Ovary (tissue), 9 donors: ENCODE data around the gene BBS9. TPM values are rescaled to one million over a fixed set of nuclear protein-coding genes. Genes with fewer than 3 reads are reported as not detected.

Experiments
- DNase-seq, 5 donors: peaks; one replicate each; pipeline ENCODE4 v3.0.0-alpha.2; 2019 to 2020
- H3K27ac ChIP-seq, 2 donors: fragments of 200-600 bp; one replicate each; pipeline versions ENCODE4 v1.5.1 to v1.8.0; 2019 to 2022
- H3K27me3 ChIP-seq: fragments of 200-600 bp; one replicate; pipeline ENCODE4 v1.8.0; 2022
- H3K36me3 ChIP-seq: fragments of 200-600 bp; sonication (generic); one replicate; pipeline ENCODE4 v1.5.1; 2019
- H3K4me1 ChIP-seq: one replicate; pipeline ENCODE4 v1.8.1; 2013; ENCODE audit warnings: mild to moderate bottlenecking, moderate library complexity; ENCODE audit not compliant: insufficient read depth
- H3K4me3 ChIP-seq: fragments of 200-600 bp; sonication (generic); one replicate; pipeline ENCODE4 v1.5.1; 2017
- H3K9me3 ChIP-seq, 2 donors: fragments of 200-600 bp in 1 of 2; sonication (generic) in 1 of 2; one replicate each; pipeline versions ENCODE4 v1.5.1 to v1.8.1; 2013 to 2019; ENCODE audit warnings: mild to moderate bottlenecking in 1 of 2, moderate library complexity in 1 of 2
- EP300 ChIP-seq: sonication (generic); formaldehyde crosslinking; IDR thresholded peaks from one replicate; pipeline ENCODE4 v1.6.1; 2017; ENCODE audit warnings: antibody characterized with exemption
- POLR2A ChIP-seq: fragments of 450-650 bp; IDR thresholded peaks from one replicate; pipeline ENCODE4 v1.6.1; 2017; ENCODE audit warnings: antibody characterized with exemption, mild to moderate bottlenecking, moderate library complexity
- WGBS, 3 donors: extraction: QIAGEN DNeasy Blood & Tissue Kit in 1 of 3; methylation state at CpG; one replicate each; pipeline versions ENCODE4 v1.1.5 to v1.1.7; 2013 to 2017; 5-methylcytosine and 5-hydroxymethylcytosine counted together
- intact Hi-C, 4 donors: fragments of 100-400 bp; cut with DNase I; formaldehyde crosslinking; loops; one replicate each; pipeline versions ENCODE4 v1.11.0 to v1.15.1; 2022 to 2023
- polyA plus RNA-seq, 2 donors: library from polyadenylated mRNA; stranded (reverse); fragments of 200-250 nt in 1 of 2; fragments of 350-450 nt in 1 of 2; fragmentation: Illumina TruSeq in 1 of 2; extraction: RNeasy Lipid Tissue Mini Kit (QIAGEN cat#74804) in 1 of 2; gene quantifications; one replicate each; pipeline ENCODE4 v1.2.3, GENCODE V29; 2013 to 2014
- total RNA-seq, 7 donors: library from RNA; depleted of rRNA in 2 of 7; stranded (reverse); fragments of >200 nt in 2 of 7; fragmentation: NEBNext Ultra II Directional in 3 of 7; extraction: Animal tissue kit (Norgen Biotek cat#: 25700) in 3 of 7; gene quantifications; one replicate each; pipeline versions ENCODE4 v1.1.0 to v1.2.4, GENCODE V29; 2016 to 2023
- TF ChIP-seq, protein P1 (sequence below), 3 donors: fragments of 450-650 bp in 2 of 3; fragments of 200-600 bp in 1 of 3; IDR thresholded peaks; one replicate each; pipeline versions ENCODE4 v1.5.1 to v1.8.0; 2016 to 2022; ENCODE audit warnings: antibody characterized with exemption in 3 of 3, mild to moderate bottlenecking in 1 of 3
- donor health status: DM: no; HTN: no; CAD: no; lungs with moderate emphysema.
- donor health status: DM: no; HTN: no; CAD: no.
- donor health status: Bipolar disorder and iron deficiency.
- donor health status: DM: yes; HTN: yes; CAD: no.
- donor health status: DM: no; HTN: no; CAD: no.
- donor health status: DM: yes; HTN: yes; CAD: no.

The BBS9 gene
- total and polyA plus RNA-seq, 9 donors: 8.1 to 42.0 (median 29.7) TPM

DNA sequence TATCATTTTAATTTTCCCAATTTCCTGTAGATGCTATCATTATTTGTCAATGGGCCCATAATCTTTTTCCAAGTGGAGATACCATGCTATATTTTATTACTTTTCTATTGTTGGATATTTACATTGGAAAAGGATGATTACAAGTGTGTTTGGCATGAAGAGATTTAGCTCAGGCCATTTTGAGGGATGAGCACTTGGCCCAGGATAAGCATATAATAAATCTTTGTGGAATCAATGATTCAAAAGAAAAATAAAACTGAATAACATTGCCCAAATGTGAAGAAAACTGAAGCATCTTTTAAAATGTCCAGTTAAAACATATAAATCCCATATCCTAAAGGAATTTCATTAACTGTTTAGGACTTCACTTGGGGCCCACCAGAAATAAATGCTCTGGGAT is 515.1 kb downstream of the BBS9 start:
- Histone ChIP-seq H3K4me3 (no peak overlapping the region), H3K9me3 (peaks cover 0 to under 1% of the 10 kb centered on the region in 2 donors), H3K36me3 (no peaks in the 10 kb centered on the region), H3K4me1 (no peaks in the 10 kb centered on the region), H3K27ac (no peak overlapping the region), H3K27me3 (no peaks in the 10 kb centered on the region)
- DNase-seq: no peak
- no peak for TF ChIP-seq EP300
- TF ChIP-seq POLR2A: no peak
- TF ChIP-seq, protein P1, sequence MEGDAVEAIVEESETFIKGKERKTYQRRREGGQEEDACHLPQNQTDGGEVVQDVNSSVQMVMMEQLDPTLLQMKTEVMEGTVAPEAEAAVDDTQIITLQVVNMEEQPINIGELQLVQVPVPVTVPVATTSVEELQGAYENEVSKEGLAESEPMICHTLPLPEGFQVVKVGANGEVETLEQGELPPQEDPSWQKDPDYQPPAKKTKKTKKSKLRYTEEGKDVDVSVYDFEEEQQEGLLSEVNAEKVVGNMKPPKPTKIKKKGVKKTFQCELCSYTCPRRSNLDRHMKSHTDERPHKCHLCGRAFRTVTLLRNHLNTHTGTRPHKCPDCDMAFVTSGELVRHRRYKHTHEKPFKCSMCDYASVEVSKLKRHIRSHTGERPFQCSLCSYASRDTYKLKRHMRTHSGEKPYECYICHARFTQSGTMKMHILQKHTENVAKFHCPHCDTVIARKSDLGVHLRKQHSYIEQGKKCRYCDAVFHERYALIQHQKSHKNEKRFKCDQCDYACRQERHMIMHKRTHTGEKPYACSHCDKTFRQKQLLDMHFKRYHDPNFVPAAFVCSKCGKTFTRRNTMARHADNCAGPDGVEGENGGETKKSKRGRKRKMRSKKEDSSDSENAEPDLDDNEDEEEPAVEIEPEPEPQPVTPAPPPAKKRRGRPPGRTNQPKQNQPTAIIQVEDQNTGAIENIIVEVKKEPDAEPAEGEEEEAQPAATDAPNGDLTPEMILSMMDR (IDR thresholded peaks at IDR 0.05): no peak
- intact Hi-C loops: no loop called here

DNA sequence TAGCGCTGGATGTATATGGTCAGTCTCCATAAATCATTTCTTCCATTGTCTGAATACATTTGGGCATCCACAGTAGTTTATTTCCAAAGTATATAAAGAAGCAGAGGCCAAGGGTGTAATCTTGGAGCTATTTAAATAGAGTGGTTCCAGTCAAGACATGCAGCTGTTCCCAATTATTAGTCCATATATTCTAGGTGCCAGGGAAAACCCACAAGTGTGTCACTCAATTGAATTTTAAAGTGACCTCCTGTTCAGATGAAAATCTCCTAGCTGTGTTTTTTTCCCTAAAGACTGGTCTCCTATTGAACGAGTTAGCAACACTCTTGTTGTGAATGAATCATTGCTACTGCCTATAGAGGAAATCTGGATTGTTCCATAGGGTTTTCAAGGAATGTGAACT is 515.7 kb downstream of the BBS9 start:
- H3K4me3 ChIP-seq: no peak overlapping the region
- H3K27ac ChIP-seq: no peak overlapping the region
- H3K4me1 ChIP-seq: no peaks in the 10 kb centered on the region
- DNase-seq: no peak
- 90 to 92% (median 90%) methylated on average over 2 of the region's 2 CpGs for WGBS, 3 donors
- TF ChIP-seq POLR2A: no peak
- TF ChIP-seq, protein P1 (IDR thresholded peaks at IDR 0.05): no peak
- H3K27me3 ChIP-seq: no peaks in the 10 kb centered on the region
- intact Hi-C loops: no loop called here
- no peaks in the 10 kb centered on the region for H3K36me3 ChIP-seq
- H3K9me3 ChIP-seq: peaks cover 0 to 3% of the 10 kb centered on the region in 2 donors

DNA sequence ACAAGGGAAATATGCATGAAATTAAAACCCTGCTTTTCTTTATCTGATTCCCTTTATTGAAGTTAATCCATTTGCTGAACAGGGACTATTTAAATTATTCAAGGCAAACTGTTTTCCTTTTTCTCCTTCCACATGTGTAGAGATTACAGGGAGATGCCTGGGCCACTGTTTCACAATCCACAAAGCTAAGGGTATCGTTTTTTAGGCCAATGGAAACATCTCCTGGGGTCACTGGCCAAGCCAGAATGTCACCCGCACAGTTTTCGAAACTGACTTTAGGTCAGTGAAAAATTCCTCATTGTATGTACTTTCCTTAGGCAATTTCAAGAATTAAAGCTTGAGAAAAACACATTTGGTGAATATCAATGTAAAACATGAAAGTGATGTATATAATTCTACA is 516.8 kb downstream of the BBS9 start:
- Histone ChIP-seq H3K9me3 (peaks cover 0 to 3% of the 10 kb centered on the region in 2 donors), H3K4me1 (no peaks in the 10 kb centered on the region), H3K27me3 (no peaks in the 10 kb centered on the region), H3K4me3 (no peak overlapping the region), H3K36me3 (no peaks in the 10 kb centered on the region), H3K27ac (no peak overlapping the region)
- 89 to 93% (median 90%) methylated on average over 3 of the region's 3 CpGs for WGBS, 3 donors
- intact Hi-C loops: no loop called here
- DNase-seq: no peak
- TF ChIP-seq, protein P1 (IDR thresholded peaks at IDR 0.05): no peak
- TF ChIP-seq EP300: no peak

DNA sequence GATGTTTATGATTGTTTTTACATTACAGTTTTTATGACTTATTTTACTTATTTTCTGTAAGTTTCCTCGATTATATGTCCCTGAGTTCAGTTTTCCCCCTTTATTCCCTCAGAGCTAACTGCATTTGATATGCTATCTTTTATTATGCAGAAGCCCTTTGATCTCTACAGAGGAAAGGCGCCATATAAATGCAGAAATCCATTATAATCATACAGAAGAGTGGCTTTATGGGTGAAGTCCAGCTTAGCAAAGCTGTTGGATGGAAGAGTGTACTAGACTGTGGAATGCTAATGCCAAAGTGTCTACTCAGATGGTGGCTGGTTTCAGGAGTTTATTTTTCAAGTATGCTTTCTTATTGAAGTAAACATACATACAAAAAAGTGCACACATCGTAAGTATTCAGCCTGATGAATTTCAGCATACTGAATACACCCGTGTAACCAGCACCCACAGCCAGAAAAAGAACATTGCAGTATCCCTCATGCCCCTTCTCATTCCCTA is 517.6 kb downstream of the BBS9 start:
- intact Hi-C loops: no loop called here
- TF ChIP-seq POLR2A (no peak), EP300 (no peak)
- TF ChIP-seq, protein P1 (IDR thresholded peaks at IDR 0.05): no peak
- no peak for DNase-seq
- H3K27ac ChIP-seq: no peak overlapping the region
- H3K4me3 ChIP-seq: no peak overlapping the region
- WGBS, 3 donors: 94 to 96% (median 95%) methylated on average over 4 of the region's 4 CpGs
- no peaks in the 10 kb centered on the region for H3K4me1 ChIP-seq
- peaks cover 0 to 3% of the 10 kb centered on the region in 2 donors for H3K9me3 ChIP-seq
- H3K27me3 ChIP-seq: no peaks in the 10 kb centered on the region
- H3K36me3 ChIP-seq: no peaks in the 10 kb centered on the region
